Fibroblast of skin of scalp (primary cell): Measurements from ENCODE around the gene ADIPOR2.

Experiments
- DNase-seq: peaks from one replicate; pipeline ENCODE4 v3.0.0-alpha.2; 2013

Gene ADIPOR2

GRCh38 chr12:1777798-1778197 is 86.9 kb downstream of the ADIPOR2 start:
- DNase-seq: peak; percentile 81

- no peak for DNase-seq
Measured at GRCh38 chr12:1778911-1779310, 88.0 kb downstream of the ADIPOR2 start.

DNA sequence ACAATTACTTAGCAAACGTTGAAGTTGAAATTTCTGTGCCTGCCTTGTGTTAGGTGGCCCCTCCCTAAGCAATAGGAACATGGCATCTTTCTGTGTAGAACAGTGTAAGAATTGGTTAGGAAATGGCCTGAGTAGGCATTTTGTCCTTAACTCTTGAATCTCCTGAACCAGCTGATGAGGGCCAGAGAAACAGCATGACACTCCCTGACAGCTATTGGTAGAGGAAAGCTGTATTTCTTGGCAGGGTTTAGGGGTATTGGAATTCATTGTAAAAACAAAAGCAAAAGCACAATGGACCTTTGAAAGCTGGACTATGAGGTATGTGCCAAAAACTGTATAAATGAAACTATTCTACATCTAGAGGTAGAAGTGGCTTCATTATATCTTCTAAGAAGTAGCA is 88.9 kb downstream of the ADIPOR2 start:
- DNase-seq: peak; percentile 81

GRCh38 chr12:1781772-1782171 is 90.9 kb downstream of the ADIPOR2 start:
- DNase-seq: no peak

DNA sequence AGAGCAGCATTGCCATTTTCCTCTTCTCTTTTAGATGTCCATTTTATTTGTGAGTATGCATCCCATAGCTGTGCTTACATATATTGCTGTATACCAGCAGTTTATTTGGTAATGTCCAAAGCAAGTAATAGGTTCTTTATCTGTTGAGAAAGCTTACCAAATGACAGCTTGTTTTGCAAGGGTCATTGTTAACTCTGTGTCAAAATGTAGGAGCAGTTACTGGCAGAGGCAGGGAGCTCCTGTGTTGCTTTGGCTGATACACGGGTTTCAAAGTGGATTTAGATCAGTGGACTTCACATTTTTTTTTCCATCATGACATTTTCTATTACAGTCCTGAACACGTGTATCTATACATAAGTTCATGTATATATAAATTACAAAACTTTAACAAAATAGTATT is 91.3 kb downstream of the ADIPOR2 start:
- no peak for DNase-seq

GRCh38 chr12:1787714-1788113 is 96.8 kb downstream of the ADIPOR2 start:
- DNase-seq: no peak

- no peak for DNase-seq
Measured at GRCh38 chr12:1790444-1790843, 99.6 kb downstream of the ADIPOR2 start.

- DNase-seq: peak; percentile 61
Measured at GRCh38 chr12:1791104-1791841, 100.4 kb downstream of the ADIPOR2 start.

DNA sequence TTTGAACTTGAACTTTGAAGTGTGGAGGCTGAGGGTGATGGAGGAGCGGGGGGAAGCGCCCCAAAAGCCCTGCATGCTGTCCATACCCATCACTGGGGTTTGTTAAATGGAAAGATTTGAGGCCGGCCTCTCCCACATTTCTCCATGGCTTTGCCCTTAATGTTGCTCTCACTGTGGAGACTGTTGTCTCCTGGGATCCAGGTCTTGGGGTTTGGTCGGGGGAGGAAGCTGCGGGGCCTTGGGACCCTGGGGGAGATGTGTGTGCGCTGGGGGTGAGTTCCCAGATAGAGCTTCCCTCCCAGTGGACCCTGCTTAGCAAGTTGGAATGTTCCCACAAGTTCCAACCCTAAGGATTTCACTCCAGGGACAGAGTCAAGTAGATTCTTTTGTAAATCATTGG is 101.5 kb downstream of the ADIPOR2 start:
- peak; percentile 17 for DNase-seq

GRCh38 chr12:1793426-1794210 is 102.7 kb downstream of the ADIPOR2 start:
- no peak for DNase-seq

DNA sequence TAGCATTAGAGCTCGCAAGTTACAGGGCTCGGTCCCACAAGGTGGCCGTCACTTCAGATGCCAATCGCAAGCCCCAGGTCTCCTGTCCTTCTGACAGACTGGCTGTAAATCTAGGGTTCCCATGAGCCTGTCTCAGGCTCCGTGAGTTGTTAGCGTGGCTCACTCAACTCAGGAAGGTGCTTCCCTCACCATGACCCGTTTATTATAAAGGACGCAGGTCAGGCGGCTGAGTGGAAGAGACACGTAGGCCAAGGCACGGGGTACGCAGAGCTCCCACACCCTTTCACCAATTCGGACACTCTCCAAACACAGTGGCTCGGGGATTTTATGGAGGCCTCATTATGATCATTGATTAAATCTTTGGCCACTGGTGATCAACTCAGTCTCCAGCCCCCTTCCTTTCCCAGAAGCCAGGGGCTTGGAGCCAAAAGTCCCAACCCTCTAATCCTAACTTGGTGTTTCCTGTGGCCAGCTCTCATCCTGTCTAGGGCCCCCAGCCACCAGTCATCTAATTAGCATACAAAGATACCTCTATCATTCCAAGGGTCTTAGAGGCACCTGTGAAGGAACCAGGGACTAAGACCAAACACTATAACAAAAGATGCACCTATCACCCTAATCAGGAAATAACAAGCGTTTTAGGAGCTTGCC is 103.7 kb downstream of the ADIPOR2 start:
- no peak for DNase-seq

DNA sequence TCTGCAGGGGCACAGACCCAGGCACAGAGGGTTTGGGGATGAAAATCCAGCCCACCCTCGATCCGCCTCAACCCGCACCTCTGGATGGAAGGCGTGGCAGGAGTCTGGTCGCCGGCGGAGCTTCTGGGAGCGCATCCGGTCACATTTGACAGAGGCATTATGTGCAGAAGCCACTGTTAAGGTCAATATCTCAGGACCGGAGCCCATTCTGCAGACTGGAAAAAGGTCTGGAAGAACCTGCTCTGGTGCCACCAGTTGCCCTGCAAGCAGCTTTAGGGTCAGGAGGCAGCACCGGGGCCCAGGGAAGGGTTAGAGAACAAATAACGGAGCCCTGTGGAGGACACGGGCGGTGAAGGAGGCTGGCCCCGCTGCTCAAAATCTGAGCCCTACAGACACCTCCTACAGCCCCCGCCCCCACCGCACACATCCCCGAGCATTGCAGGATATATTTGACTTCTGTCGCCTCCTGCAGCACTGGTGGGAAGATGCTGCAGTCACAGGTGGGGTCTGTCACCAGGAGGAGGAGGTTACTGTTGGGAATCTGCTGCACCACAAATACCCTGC is 104.4 kb downstream of the ADIPOR2 start:
- DNase-seq: no peak

- peak; percentile 91 for DNase-seq
Measured at GRCh38 chr12:1795785-1796514, 105.1 kb downstream of the ADIPOR2 start.

DNA sequence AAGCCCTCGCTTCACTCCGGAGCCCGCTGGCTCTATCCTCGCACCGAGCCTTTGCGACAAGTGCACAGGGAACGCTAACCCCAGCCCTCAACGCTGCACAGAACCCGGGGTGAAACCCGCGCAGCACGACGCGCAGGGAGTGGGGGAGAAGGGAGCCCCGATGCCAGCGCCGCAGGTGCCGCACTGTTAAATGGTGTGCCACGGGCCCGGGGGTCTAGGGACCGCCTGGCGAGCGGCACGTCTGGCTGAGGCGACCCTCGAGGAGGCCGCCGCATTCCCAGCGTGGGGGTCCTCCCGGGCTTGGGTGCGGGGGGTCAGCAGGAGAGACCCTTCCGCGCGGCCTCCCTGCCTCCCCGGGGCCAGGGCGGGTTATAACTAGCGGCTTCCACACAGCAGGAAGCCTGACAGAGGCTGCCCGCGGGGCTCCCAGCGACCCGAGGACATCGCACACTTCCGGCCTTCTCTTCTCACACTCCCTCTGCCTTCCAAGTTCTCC is 105.7 kb downstream of the ADIPOR2 start:
- peak; percentile 26 for DNase-seq

GRCh38 chr12:1797011-1797901 is 106.4 kb downstream of the ADIPOR2 start:
- no peak for DNase-seq

DNA sequence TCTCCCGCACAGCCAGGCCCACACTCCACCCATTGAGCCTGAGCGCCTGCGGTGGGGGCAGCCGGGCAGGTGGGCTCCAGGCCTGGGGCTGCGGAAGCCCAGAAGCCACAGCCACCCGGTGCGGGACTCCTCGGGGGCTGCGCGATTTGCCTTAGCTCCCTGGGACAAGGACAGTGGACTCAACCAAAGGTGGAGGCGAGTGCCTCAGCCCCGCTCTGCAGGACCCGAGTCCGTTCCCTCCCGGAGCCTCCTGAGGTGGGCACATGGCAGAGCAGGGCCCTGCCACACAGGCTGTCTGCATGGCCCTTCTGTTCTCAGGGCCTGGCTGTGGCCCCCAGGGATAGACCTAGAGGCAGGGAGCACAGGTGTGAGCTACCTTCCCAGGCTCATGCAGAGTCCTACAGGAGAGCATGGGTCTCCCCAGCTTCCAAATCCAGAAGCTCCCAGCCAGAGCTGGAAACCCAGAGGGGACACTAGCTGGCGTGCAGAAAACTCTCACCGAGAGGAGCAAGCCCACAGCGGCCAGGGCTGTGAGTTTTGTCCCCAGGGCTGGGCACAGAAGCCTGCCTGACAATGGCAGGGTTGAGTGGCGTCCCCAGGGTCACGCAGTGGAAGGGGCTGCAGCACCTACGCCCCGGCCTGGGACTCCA is 107.2 kb downstream of the ADIPOR2 start:
- no peak for DNase-seq

DNA sequence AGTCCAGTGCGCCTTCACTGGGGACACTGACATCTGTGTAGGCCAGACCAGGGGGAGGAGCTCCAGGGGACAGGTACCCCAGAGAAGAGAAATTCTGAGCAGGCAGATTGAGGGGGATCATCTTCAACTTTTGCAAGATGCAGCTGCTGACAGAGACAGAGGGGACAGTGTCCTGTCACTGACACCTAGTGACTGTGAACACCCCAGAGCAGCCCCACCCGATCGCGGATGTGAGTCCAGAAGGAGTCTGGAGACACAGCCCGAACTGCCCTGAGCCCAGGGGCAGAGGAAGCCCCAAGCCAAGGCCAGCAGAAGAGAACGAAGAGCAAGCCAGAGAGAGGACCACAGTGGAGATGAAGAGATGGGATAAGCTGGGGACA is 107.8 kb downstream of the ADIPOR2 start:
- no peak for DNase-seq

- no peak for DNase-seq
Measured at GRCh38 chr12:1799051-1799881, 108.4 kb downstream of the ADIPOR2 start.

- DNase-seq: no peak
Measured at GRCh38 chr12:1799882-1800400, 109.1 kb downstream of the ADIPOR2 start.
